HL-60 (cell line): ENCODE data around the gene PNPLA6.
A peak's percentile ranks its signal among the peaks of the same experiment; 100 is the strongest.

ENCODE experiments used
- DNase-seq, 2 experiments: peaks; one replicate each; pipeline ENCODE4 v3.0.0-alpha.2; 2010 to 2020; ENCODE audit warnings: low read depth in 1 of 2, low spot score in 1 of 2
- H3K27ac ChIP-seq: fragments of 250-450 bp; sonication (Bioruptor Pico); replicated peaks from 2 replicates; pipeline ENCODE4 v1.5.1; 2020; ENCODE audit warnings: mild to moderate bottlenecking, moderate library complexity
- H3K27me3 ChIP-seq: fragments of 250-450 bp; sonication (Bioruptor Pico); 2 replicates; pipeline ENCODE4 v1.5.1; 2021; ENCODE audit warnings: mild to moderate bottlenecking, moderate library complexity; ENCODE audit not compliant: insufficient read depth, poor library complexity, severe bottlenecking
- H3K4me3 ChIP-seq: replicated peaks from 2 replicates; pipeline ENCODE4 v1.5.1; 2011; ENCODE audit warnings: mild to moderate bottlenecking, control low read depth, low read length; ENCODE audit not compliant: insufficient read depth
- GABPA ChIP-seq: IDR thresholded peaks from 2 replicates; pipeline ENCODE4 v1.6.1; 2012; ENCODE audit warnings: low read depth
- POLR2AphosphoS5 ChIP-seq: IDR thresholded peaks from 2 replicates; pipeline ENCODE4 v1.6.1; 2012; ENCODE audit warnings: low read depth
- SPI1 ChIP-seq: IDR thresholded peaks from 2 replicates; pipeline ENCODE4 v1.6.1; 2012; ENCODE audit warnings: low read depth, mild to moderate bottlenecking, borderline replicate concordance
- TF ChIP-seq, protein P1 (sequence below): IDR thresholded peaks from 2 replicates; pipeline ENCODE4 v1.6.1; 2012; ENCODE audit warnings: low read depth; ENCODE audit not compliant: insufficient replicate concordance
- TF ChIP-seq, protein P2 (sequence below): IDR thresholded peaks from one replicate; pipeline ENCODE4 v1.5.1; 2011; ENCODE audit warnings: low read length, control low read depth, inconsistent platforms; ENCODE audit not compliant: insufficient read depth

Gene PNPLA6

DNA sequence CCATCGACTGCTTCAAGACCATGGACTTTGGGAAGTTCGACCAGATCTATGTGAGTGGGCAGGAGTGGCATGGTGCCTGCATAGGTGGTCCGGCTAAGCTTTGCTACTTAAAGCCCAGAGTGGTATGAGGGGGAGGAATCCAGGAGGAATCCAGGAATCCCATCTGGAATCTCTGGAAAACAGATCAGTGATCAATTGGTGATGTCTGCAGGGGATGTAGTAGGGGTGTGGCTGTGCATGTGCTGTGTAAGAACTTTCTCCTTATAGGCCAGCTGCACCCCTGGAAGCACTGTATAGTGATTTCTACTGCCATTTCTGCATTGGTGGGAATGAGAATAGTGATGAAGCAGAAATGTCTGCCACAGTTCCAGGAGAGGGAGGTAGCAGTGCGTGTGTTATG, 23.6 kb downstream of the PNPLA6 start:
- Histone ChIP-seq H3K27ac (no peak overlapping the region), H3K27me3 (no peaks in the 10 kb centered on the region), H3K4me3 (no peak overlapping the region)
- no peak for DNase-seq
- TF ChIP-seq SPI1: no peak
- TF ChIP-seq POLR2AphosphoS5: no peak

DNA sequence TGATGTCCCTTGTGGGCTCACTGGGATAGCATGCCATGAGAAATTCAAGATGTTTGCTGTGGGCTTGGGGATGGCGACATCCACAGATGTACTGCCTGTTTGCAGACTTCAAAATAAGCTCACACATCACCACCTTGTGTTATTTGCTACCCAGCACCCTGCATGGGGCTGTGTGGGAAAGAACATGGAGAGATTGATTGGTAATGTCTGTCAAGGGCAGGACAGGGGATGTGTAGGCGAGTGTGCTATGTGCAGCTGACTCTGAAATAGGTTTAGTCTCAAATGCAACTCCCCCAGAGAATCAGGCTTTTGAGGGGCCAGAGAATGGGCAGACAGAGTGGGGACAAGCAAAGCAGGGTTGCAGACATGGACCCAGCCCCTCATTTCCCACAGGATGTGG, 24.7 kb downstream of the PNPLA6 start:
- H3K4me3 ChIP-seq: no peak overlapping the region
- TF ChIP-seq, protein P1, sequence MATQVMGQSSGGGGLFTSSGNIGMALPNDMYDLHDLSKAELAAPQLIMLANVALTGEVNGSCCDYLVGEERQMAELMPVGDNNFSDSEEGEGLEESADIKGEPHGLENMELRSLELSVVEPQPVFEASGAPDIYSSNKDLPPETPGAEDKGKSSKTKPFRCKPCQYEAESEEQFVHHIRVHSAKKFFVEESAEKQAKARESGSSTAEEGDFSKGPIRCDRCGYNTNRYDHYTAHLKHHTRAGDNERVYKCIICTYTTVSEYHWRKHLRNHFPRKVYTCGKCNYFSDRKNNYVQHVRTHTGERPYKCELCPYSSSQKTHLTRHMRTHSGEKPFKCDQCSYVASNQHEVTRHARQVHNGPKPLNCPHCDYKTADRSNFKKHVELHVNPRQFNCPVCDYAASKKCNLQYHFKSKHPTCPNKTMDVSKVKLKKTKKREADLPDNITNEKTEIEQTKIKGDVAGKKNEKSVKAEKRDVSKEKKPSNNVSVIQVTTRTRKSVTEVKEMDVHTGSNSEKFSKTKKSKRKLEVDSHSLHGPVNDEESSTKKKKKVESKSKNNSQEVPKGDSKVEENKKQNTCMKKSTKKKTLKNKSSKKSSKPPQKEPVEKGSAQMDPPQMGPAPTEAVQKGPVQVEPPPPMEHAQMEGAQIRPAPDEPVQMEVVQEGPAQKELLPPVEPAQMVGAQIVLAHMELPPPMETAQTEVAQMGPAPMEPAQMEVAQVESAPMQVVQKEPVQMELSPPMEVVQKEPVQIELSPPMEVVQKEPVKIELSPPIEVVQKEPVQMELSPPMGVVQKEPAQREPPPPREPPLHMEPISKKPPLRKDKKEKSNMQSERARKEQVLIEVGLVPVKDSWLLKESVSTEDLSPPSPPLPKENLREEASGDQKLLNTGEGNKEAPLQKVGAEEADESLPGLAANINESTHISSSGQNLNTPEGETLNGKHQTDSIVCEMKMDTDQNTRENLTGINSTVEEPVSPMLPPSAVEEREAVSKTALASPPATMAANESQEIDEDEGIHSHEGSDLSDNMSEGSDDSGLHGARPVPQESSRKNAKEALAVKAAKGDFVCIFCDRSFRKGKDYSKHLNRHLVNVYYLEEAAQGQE: no peak
- no peak for TF ChIP-seq POLR2AphosphoS5
- TF ChIP-seq SPI1: no peak
- TF ChIP-seq GABPA: no peak
- TF ChIP-seq, protein P2, sequence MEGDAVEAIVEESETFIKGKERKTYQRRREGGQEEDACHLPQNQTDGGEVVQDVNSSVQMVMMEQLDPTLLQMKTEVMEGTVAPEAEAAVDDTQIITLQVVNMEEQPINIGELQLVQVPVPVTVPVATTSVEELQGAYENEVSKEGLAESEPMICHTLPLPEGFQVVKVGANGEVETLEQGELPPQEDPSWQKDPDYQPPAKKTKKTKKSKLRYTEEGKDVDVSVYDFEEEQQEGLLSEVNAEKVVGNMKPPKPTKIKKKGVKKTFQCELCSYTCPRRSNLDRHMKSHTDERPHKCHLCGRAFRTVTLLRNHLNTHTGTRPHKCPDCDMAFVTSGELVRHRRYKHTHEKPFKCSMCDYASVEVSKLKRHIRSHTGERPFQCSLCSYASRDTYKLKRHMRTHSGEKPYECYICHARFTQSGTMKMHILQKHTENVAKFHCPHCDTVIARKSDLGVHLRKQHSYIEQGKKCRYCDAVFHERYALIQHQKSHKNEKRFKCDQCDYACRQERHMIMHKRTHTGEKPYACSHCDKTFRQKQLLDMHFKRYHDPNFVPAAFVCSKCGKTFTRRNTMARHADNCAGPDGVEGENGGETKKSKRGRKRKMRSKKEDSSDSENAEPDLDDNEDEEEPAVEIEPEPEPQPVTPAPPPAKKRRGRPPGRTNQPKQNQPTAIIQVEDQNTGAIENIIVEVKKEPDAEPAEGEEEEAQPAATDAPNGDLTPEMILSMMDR: no peak

DNA sequence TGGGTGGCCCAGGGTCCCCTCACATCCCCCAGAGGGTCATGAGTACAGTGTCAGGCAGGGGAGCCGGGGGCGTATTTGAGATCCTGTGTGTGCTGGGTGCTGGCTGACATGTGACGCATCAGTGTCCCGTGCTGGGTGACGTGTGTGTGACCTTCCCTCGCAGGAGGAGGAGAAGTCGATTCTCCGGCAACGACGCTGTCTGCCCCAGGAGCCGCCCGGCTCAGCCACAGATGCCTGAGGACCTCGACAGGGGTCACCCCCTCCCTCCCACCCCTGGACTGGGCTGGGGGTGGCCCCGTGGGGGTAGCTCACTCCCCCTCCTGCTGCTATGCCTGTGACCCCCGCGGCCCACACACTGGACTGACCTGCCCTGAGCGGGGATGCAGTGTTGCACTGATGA, 25.8 kb downstream of the PNPLA6 start:
- TF ChIP-seq, protein P2: no peak
- no peak for TF ChIP-seq SPI1
- TF ChIP-seq, protein P1: no peak
- TF ChIP-seq GABPA: no peak
- no peak for TF ChIP-seq POLR2AphosphoS5
- Histone ChIP-seq H3K4me3 (no peak overlapping the region), H3K27me3 (no peaks in the 10 kb centered on the region), H3K27ac (no peak overlapping the region)
- DNase-seq: no peak

More for the DNA sequence above, 24.7 kb downstream of the PNPLA6 start:
- no peak for DNase-seq
- H3K27ac ChIP-seq: no peak overlapping the region
- no peaks in the 10 kb centered on the region for H3K27me3 ChIP-seq

DNA sequence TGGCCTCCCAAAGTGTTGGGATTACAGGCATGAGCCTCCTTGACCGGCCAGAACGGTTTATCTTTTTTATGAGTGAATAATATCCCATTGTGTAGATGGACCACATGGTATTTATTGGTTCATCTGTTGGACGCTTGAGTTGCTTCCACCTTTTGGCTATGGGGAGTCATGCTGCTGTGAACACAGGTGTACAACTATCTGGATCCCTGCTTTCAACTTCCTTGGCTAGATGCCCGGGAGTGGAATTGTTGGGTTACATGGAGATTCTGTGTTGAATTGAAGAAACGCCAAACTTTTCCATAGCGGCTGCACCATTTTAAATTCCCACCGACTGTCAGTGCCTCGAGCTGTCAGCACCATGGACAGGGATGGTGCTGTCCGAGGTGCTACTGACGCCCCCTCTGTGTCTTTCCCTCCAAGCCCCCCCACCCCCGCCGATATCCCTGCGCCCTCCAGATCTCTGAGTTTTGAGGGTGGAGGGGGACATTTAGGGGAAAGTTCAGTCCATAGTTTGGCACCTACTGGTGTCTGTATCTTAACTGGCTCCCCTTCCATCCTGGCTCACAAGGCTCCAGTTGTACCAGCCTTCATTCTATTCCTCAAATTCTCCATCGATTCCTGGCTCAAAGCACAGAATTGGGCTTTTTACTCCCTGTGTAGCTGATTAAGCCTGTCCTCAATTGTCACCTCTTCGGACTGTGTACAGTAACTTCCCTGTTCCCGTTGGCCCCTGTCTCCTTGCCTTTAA, 27.3 kb downstream of the PNPLA6 start:
- Histone ChIP-seq H3K4me3 (no peak overlapping the region), H3K27ac (no peak overlapping the region), H3K27me3 (no peaks in the 10 kb centered on the region)
- TF ChIP-seq, protein P1: peak; percentile 100
- TF ChIP-seq SPI1: no peak
- DNase-seq: no peak
